Renal cortical epithelial cell (primary cell): Measurements from ENCODE around the gene BMAL1. TPM values are rescaled to one million over a fixed set of nuclear protein-coding genes. Genes with fewer than 3 reads are reported as not detected.

Source experiments
- DNase-seq: peaks from one replicate; pipeline ENCODE4 v3.0.0-alpha.2; 2011; ENCODE audit warnings: low read depth
- total RNA-seq: library from RNA; depleted of rRNA; stranded (reverse); fragments of >200 nt; gene quantifications from 2 replicates; pipeline ENCODE4 v1.2.3, GENCODE V29; 2014

BMAL1 gene
- total RNA-seq, 1 donor from 2014 or later, result 20.7 TPM

DNA sequence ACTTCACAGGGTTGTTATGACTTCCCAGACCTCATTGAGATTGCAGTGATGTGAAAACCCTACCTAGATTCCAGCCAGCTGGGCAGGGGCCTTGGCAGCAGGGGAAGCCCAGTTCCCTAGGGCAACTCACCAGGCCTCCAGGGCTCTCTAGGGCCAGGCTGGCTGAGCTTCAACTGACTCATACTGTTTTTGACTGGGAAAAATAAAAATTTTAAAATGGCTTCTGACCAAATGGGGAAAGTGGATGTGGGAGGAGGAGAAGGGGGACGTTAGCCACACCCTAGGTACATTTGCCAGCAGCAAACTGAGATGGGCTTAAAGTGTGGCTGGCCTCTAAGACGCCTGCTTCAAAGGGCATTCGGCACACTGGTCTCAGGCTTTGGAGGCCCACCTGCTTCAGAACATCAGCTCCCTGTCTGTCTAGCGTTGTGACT lies 39.0 kb downstream of the BMAL1 start:
- peak; percentile 81 for DNase-seq

DNA sequence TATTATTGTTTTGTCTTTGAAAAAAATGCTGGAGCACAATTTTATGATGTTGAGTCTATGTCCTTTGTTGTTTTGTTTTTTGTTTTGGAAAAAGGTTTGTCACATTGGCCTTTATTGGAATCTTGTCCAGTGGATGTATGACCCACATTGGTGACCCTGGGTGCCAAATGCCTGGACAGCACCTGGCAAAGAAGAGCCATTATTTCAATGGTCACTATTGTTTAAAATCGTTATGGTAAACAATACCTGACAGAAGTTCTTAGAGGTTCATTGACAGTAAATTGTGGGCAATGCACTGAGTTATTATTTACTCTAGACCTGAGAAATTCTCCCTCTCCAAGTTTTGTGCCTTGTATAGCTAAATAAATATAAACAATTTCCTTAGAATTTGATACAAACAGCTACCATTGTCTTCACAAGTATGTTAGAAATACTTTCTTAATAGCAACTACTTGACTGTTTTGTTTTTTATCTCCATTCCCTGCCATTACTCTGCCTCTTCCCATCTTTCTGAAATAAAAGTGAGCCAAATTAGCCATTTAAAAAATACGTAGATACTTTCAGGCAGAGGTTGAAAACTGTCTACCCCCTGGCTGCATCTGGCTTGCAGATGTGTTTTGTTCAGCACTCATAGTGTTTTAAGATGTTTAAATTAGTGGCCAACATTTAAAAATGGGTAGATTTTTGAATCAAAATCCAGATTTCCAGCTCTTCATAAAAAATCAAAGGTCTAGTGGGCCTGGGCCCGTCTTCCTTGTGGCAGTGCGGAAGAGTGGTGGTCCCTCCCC lies 39.9 kb downstream of the BMAL1 start:
- DNase-seq, result no peak

DNA sequence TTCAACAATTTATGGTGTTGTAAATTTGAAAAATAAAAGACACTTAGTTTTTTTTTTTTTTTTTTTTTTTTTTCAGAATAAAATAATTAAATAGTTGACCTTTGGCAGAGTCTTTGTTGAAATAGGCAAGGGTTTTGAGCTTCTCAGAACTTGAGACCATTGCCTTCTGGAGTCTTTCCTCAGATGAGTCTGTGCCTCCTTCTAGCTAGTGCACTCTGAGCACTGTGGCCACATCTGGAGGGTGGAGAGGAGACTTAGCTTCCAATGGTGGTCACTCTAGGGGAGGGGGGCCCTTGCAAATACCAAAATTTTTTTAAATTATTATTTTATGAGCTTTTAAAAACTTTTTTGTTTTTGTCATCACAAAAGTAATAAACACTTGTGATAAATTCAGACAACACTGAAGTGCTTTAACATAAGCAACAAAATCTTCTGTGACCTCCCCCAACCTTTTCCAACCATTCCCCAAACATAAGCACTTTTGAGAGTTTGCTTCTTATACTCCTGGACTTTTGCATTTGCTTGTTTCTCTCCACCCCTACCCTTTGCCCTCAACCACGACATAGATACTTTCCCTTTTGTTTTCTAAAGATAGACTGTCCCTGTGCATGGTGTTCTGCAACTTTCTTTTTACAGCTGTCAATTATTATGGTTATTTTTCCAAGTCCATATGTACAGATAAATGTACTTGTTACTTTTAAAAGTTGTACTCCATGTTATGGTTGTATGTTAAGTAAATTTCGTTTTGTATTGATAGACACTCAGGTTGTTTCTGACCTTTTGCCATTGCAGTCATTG lies 41.1 kb downstream of the BMAL1 start:
- DNase-seq, result no peak

DNA sequence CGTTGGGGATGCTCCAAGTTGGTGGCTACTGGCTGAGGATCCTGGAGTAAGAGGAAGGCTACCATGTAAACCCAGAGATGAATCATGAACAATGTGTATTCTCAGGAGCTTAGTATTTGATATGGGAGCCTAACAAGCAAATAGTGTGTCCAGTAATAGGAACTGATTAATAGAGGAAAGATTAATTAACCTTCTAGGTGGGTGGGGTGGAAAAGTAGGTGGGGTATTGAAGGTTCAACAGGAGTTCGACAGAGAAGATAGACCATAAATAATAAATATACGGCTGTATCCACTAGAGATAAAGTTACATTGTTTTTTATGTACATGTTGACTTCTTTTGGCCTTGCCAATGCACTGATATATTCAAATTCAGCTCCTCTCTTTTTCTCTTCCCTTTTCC lies 43.1 kb downstream of the BMAL1 start:
- DNase-seq, result no peak

DNA sequence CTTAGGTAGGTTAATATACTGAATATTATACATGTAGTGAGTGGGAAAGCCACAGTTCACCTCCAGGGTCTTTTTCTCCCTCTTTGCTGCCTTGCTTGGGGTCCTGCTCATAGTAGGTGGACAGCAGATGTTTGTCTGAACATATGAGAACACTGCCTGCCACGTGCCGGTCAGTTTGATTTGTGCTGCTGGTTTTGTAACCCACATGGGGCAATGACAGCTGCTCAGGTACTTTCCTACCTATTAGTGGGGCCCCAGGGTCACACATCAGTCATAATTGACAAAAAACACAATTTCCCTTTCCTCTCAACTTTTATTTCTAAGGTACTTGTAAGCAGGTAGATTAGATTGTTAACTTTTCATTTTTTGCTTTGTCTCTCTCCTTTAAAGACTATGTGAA lies 43.8 kb downstream of the BMAL1 start:
- DNase-seq, result no peak

DNA sequence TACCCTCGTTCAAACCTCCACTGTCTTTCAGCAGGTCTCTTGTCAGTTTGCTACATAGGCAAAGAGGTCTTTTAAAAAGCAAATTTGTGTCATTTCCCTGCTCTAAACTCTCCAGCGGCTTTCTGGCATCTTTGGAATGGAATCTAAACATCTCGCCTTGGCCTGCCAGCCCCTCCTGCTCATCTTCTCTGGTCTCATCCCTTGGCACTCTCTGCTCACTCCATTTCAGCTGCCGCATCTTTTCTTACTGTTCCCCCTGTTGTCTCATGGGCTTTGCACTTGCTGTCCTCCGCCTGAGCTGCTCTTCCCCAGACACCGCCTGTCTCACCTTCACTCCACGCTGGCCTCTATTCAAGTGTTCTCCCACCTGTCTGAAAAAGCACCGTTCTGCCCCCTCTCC lies 46.6 kb downstream of the BMAL1 start:
- DNase-seq, result no peak

DNA sequence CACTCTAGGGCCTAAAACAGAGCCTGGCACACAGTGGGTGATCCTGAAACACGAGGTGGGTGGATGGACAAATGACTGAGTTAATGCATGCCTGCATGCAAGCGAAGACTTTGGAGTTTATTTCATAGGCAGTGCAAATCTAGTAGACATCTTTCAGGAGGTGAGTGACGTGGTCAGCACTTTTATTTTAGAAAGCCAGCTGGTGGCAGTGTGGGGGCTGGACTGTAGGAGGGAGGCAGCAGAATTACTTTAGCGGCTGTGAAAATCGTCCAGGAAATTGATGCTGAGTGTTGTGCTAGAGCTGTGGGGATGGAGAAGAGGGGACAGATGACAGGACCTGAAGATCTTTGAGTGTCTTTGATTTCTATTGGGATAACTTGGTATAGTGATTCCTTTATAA lies 47.1 kb downstream of the BMAL1 start:
- DNase-seq, result no peak

DNA sequence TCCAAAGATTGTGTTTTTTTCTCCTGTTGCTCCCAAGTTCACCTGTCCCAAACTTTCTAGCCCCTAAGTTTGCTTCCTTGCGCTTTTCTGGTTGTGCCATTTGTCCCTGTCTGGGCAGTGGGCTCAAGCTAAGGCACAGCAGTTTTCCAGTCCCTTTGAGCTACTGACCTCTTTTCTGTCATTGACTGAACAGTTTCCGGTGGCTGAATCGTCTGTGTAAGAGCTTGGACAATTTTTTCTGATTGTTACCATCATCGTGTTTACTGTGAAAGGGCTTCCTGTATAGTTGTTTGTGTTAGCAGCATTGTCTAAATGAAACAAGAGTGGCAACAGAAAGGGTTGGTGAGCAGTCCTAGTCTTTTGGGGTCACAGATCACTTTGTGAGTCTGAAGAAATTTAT lies 49.8 kb downstream of the BMAL1 start:
- no peak for DNase-seq

DNA sequence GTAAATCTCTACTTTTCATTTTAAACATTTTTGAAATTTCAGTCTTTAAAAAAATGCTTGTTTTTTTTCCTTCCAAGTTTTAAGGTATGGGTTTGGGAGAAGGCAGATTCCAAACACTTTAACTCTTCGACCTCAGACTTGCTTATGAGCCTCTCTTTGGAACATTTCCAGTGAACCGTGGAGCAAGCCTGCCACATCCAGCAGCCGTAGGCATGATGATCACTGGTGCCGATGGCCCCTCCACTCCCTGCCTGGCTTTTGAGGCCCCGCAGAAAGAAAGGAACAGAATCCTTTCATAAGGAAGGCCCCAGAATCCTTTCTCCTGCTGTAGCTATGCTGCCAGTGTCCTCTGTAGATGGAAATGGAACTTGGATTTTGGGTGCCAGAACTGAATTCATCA lies 50.7 kb downstream of the BMAL1 start:
- DNase-seq, result peak; percentile 53

DNA sequence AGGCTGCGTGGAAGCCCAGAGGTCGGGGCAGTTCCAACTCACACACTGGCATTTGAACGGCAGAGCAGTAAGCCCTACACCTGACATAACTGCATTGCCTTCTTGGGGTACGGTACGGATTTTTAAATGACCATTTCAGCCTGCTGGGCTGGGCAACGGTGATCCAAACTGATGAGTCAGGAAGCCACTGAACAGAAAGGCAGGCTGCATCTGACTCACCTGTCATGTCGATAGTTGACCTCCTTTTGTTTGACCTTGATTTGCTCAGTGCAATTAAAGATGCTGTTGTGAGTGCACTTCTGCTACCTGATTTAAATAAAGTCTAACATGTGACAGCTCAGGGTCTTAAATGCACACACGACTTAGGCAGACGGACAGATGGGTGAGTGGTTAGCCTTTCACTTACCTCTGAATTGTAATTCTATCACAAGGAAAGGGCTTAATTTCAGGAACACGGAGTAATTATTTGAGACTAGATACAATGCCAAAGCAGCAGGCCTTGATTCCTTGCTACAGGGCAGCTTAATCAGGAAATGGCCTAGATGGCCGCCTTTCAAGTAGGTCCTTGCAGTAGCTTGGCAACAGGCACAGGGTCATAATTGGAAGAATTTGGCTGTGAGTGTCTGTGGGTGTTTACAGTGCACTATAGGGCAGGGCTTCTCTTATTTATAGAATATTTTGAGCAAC lies 52.2 kb downstream of the BMAL1 start:
- DNase-seq, result peak; percentile 58

DNA sequence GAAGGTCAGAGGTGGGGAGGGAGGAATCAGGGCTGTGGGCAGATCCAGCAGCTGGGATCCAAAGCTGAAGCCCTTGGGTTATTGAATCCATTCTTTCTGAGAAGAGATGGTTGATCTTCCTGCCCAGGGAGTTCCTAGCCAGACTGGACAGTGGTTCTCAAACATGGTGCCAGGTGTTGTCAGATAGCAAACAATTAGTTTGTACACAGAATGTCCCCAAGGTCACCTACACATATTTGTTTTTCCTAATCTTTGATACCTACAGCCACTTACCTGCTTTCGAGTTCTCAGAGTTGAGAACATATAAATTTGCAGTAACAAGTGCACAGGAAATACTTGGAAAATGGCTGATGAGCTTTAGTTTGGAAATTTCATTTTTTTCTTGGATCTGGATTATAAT lies 54.5 kb downstream of the BMAL1 start:
- no peak for DNase-seq

DNA sequence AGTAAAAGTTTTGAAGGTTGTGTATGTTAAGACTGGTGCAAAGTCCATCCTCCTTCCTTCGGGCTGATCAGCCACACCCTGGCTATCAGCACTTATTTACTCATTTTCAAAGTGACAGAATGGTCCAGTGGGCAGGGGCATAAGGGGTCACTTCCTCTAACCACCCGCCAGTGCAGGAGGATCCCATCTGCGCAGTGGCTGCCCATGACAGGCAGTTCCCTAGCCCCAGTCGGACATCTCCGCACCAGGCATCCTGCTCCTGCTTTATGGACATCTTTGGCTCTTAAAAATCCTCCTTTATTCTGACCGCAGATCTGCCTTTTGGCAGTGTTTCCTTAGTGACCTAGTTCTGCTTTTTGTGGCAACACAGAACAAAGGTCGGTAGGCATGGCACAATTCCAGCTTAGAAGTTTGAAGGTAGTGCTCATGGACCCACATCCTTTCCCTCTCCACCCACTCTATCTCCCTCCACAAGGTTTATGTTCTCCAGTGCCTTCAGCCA lies 55.9 kb downstream of the BMAL1 start:
- peak; percentile 94 for DNase-seq

DNA sequence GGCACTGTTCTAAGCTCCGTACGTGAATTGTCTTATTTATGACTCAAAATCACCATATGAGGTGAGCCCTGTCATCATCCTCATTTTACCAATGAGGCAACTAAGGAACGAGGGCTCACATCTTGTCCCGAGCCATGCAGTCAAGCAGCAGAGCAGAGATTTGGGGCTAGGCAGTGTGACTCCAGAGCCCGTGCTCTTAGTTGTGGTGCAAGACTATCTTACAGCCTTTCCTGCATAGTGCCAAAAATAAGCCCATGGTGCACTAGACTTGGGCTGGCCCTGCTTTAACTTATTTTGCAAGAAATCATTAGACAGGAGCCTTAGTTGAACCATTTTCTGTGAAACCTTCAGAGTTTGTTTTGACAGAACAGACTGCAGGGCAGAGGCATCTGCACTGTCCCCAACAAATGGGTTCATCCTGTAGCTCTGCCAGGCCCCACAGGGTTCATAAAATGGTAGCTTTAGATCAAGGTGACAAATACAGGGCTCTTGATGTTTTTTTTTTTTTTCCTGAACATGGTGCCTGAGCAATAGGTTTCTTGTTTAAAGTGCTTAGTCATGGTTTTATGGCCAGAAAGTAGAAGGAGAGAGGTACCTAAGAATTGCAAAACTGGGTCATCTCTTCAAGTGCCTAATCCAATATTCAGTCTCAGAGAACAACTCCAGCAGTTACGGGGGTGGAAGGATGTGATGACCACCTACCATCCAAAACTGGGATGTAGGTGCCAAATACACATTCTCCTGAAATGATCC lies 56.6 kb downstream of the BMAL1 start:
- DNase-seq, result peak; percentile 74

DNA sequence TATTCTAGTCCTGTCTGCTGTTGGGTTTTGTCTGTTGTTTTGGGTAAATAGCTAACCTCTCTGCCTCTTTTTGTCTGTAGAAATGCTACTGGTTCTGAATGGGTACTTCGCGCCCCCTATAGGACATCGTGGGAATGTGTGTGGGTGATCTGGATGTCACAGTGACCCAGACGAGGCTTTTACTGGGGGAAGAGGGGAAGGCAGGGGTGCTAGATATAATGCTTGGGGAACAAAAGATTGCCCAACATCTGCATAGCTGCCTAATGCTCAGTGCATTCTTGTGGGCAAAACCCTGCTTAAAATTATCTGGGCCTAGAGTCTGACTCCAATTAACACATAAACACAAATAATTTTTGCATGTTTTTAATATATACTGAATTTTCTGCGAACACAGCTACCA lies 57.7 kb downstream of the BMAL1 start:
- peak; percentile 64 for DNase-seq

DNA sequence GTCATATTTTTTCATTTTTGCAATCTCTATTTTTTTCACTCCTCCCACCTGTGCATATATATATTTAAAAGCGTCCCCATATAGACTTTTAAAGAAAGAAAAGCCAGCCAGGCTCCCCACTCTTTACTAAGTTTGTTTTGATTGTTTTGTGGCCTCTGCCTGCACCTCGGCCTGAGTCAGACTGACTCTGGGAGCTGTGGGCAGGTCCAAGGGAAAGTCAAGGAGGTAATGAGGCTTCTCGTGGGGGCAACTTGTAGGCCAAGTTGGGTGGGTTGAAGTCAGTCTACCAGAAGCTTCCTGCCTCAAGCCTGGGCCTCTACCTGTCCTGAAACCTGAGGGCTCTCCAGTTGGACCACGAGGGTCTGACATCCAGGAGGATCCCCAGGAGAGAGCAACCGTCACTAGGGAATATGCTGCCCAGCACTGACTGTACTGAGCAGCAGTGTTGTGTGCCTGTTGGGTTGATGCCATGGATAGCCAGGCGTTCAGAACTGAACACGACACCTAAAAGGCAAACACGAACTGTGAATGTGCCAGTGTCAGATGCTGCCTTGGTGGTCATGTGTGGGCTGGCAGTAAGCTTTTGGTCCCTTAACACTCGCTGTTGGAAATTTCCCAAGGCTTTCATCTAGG lies 58.8 kb downstream of the BMAL1 start:
- peak; percentile 63 for DNase-seq

DNA sequence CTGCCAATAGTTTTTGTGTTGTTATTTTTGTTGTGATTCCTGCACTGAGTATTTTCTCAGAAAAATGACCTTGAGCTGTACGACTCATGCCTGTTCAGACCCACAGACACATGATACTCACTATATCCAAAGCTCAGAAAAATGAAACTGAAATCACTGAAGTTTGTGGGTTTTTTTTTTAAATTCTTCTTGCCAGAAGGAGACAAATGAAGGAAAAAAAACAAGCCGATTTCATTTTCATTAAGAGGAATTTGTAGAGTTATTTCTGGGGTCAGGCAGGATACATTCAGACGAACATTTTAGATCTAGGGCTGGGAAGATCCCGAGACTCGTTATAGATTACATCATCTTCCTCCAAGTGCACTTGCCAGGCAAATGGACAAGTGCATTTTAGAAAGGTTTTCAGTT lies 60.4 kb downstream of the BMAL1 start:
- peak; percentile 76 for DNase-seq

DNA sequence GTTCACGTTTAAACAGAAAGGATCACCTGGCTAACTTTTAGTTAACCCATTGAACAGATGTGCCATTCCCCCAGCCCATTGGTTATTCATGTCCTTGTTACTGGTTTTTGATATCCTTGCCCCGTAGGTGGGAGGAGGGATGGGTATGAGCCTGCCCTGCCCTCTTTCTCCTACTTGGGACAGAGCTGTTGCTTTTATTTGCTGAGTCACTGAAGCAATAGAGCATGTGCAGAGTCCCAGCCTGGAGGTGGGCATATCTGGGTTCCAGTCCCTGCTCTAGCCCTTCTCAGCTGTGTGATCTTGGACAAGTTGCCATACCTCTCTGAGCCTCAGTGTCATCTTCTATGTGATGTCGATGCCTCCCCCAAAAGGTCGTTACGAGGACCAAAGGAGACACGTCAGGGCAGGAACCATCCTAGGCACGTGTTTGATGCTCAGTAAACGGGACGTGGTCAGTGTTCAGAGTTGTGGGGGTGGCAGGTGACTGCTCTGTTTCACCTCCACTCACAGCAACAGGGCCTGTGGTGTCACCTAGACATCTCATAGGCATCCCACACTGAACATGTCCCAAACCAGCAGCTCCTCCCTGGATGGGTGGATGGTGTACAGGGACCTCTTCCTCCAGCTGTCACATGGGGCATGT lies 61.0 kb downstream of the BMAL1 start:
- DNase-seq, result peak; percentile 68

DNA sequence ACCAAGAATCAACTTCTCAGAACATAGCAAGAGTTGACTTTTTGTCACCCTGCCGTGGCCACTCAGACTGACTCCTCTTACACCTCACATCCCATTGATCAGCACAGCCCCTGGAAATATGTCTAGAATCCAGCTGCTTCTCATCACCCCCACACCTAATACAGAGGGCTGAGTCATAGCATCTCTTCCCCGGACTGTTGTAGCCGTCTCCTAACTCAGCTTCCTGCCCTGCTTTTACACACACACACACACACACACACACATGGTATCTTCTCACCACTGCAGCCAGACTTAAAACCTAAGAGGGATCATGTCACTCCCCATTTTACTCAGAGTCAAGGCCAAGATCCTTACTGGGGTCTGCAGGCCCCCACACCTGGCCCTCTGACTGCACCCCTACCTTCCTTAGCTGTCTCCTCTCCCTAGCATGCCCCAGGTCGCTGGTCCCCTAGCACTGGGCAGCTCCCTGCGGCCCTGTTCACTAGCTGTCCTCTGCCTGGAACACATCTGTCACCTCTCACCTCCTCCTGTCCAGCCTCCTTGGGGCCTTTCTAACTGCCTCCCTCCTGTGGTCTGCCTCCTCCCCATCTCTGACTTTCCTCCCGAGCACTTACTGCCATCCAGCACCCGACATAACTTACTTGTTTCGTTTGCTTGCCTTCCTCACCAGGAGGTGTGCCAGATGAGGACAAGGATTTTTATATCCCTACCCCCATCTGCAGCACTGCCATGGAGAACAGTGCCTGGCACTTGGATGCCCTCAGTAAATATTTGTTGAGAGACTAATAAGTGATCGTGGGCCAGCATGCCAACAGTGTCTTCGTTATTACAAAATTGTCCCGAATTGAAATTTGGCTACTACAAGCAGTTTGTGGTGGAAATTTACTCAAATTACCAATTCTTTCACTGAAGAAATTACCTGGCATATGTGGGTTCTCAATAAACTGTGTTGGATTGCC lies 61.9 kb downstream of the BMAL1 start:
- peak; percentile 91 for DNase-seq

DNA sequence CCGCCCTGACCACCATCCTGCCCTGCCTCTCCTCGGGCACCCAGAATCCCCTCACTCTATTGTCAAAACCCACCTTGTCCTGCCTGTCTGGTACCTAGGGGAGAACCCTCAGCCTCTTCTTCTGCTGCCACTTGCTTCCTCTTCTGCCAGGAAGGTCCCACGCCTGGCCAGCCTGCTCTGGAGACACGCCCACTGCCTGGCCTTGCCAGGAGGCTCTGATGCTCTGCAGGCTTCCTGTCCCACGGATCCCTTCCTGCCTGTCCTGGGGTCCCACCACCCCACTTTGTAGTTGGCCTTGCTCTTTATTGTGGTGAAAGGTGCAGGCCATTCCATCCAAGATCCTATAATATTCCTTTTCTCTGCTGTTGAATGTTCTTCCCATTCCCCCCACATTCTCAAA lies 63.4 kb downstream of the BMAL1 start:
- no peak for DNase-seq

DNA sequence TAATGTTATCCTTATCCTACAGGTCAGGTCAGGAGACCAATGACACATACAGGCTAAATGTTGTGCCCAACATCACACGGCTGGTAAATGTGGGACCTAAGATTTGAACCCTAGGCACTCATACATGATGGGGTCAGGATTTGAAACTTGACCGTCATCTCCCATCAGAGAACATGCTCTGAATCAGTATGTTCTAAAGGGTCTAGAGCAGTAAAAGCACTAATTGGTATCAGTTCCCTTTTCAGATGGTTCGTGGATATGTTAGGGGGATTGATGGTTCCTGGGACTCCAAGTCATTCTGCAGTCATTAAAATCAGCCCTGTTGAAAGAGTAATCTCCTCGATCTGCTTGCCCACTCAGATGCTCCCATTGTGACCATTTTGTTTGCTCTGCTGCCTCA lies 65.5 kb downstream of the BMAL1 start:
- no peak for DNase-seq
